GM12878 (cell line): ENCODE measurements around the gene ANKHD1.

Experiments used
- CHD2 ChIP-seq: IDR thresholded peaks from 2 replicates; pipeline ENCODE4 v1.6.1; 2011; ENCODE audit warnings: low read depth, low read length, improper control_type of control experiment, borderline replicate concordance
- WRNIP1 ChIP-seq: IDR thresholded peaks from 2 replicates; pipeline ENCODE4 v1.6.1; 2011; ENCODE audit warnings: low read depth, low read length, improper control_type of control experiment, borderline replicate concordance

DNA sequence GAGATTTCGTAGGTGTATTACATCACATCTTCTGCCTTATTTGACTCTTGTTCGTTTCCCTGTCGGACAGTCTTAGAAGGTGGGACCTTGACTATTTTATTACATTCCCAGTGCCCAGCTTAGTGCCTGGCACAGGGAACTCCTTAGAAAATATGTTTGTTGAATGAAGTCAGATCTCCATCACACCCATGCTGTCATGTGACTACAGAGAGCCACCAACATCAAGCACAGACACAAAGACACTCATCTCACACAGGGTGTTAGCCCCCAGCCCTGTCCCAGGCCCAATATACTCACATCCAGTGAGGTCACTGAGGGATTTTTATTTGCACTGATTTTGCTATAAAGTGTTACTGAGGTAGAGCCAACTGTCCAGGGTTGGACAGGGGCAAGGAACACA, 156.3 kb downstream of the ANKHD1 start:
- TF ChIP-seq CHD2 (no peak), WRNIP1 (no peak)
